B cell (primary cell): ENCODE data around the gene DMXL1. TPM values are rescaled to one million over a fixed set of nuclear protein-coding genes. Genes with fewer than 3 reads are reported as not detected.

Experiments used
- ATAC-seq: fragments of 200-7000 bp; cut with Tn5 transposase; one replicate; pipeline ENCODE4 v1.10.0; 2021; ENCODE audit warnings: low read depth, mild to moderate bottlenecking, moderate number of reproducible peaks, moderate library complexity
- CTCF ChIA-PET: fragments of 350-600 bp; sonication (Branson Sonifier 250); formaldehyde crosslinking; loops from one replicate; lab custom pipeline; 2021; ENCODE audit warnings: antibody characterized with exemption, inconsistent platforms; lab: Charles Lee
- POLR2A ChIA-PET: fragments of 350-600 bp; sonication (Branson Sonifier 250); formaldehyde crosslinking; loops from one replicate; lab custom pipeline; 2021; ENCODE audit warnings: antibody characterized with exemption; lab: Charles Lee
- DNase-seq: peaks from one replicate; pipeline ENCODE4 v3.0.0; 2013
- H2AFZ ChIP-seq: 2 replicates; pipeline ENCODE4 v1.6.1; 2012; ENCODE audit warnings: mild to moderate bottlenecking, low read depth, low read length; ENCODE audit not compliant: insufficient read depth, poor library complexity, severe bottlenecking
- H3K27ac ChIP-seq, 2 donors: 1 replicate in 1 of 2; 2 replicates in 1 of 2; pipeline ENCODE4 v1.5.1; 2012 to 2013; ENCODE audit warnings: low read length in 2 of 2, mild to moderate bottlenecking in 2 of 2, moderate library complexity in 1 of 2
- H3K27me3 ChIP-seq, 4 experiments: fragments of 200-600 bp in 1 of 4; sonication (generic) in 1 of 4; replicated peaks in 1 of 4; 1 replicate in 2 of 4; 2 replicates in 2 of 4; pipeline versions ENCODE4 v1.6.1 to v1.7.0; 2013 to 2016; ENCODE audit warnings: low read length in 3 of 4, mild to moderate bottlenecking in 2 of 4, mixed read lengths in 1 of 4, moderate library complexity in 1 of 4; ENCODE audit not compliant: insufficient read depth in 4 of 4, control insufficient read depth in 3 of 4; ENCODE audit errors: control extremely low read depth in 1 of 4
- H3K36me3 ChIP-seq, 2 experiments: replicated peaks in 1 of 2; 1 replicate in 1 of 2; 2 replicates in 1 of 2; pipeline versions ENCODE4 v1.6.1 to v1.7.1; 2013; ENCODE audit warnings: low read length in 1 of 2; ENCODE audit not compliant: insufficient read depth in 2 of 2, control insufficient read depth in 1 of 2; ENCODE audit errors: control extremely low read depth in 1 of 2, extremely low read depth in 1 of 2
- H3K4me1 ChIP-seq, 2 donors: fragments of 200-600 bp in 1 of 2; sonication (generic) in 1 of 2; 1 replicate in 1 of 2; 2 replicates in 1 of 2; pipeline versions ENCODE4 v1.5.1 to v1.6.1; 2013 to 2017; ENCODE audit warnings: low read length in 2 of 2; ENCODE audit not compliant: control insufficient read depth in 2 of 2, insufficient read depth in 2 of 2
- H3K4me2 ChIP-seq: replicated peaks from 2 replicates; pipeline ENCODE3; 2012; ENCODE audit warnings: mild to moderate bottlenecking, low read depth, low read length; ENCODE audit not compliant: poor library complexity, severe bottlenecking
- H3K4me3 ChIP-seq, 5 experiments: fragments of 200-600 bp in 1 of 5; sonication (generic) in 1 of 5; 1 replicate in 3 of 5; 2 replicates in 2 of 5; pipeline versions ENCODE4 v1.5.1 to v1.7.0; 2011 to 2016; ENCODE audit warnings: low read length in 4 of 5, mild to moderate bottlenecking in 4 of 5, low read depth in 2 of 5, control low read depth in 1 of 5, moderate library complexity in 1 of 5; ENCODE audit not compliant: insufficient read depth in 1 of 5; ENCODE audit errors: control extremely low read depth in 1 of 5, extremely low read depth in 1 of 5
- H3K79me2 ChIP-seq: fragments of 200-600 bp; sonication (generic); one replicate; pipeline ENCODE4 v1.6.0; 2016; ENCODE audit warnings: low read length; ENCODE audit not compliant: control insufficient read depth, insufficient read depth
- H3K9ac ChIP-seq: fragments of 200-600 bp; sonication (generic); 2 replicates; pipeline ENCODE4 v1.6.1; 2017; ENCODE audit warnings: mild to moderate bottlenecking, low read length, moderate library complexity
- H3K9me3 ChIP-seq, 3 donors: one replicate each; pipeline versions ENCODE4 v1.6.1 to v1.7.1; 2013; ENCODE audit warnings: low read length in 2 of 3; ENCODE audit not compliant: control insufficient read depth in 2 of 3, insufficient read depth in 1 of 3; ENCODE audit errors: control extremely low read depth in 1 of 3
- H4K20me1 ChIP-seq: 2 replicates; pipeline ENCODE4 v1.6.0; 2012; ENCODE audit warnings: mild to moderate bottlenecking, low read length; ENCODE audit not compliant: insufficient read depth, control insufficient read depth, poor library complexity, severe bottlenecking
- H3K27ac Mint-ChIP-seq: one replicate; pipeline ENCODE4 v1.8.0; 2021; ENCODE audit warnings: mixed read lengths
- H3K27me3 Mint-ChIP-seq: one replicate; pipeline ENCODE4 v1.8.0; 2021; ENCODE audit warnings: mixed read lengths
- H3K4me1 Mint-ChIP-seq: one replicate; pipeline ENCODE4 v1.8.0; 2021; ENCODE audit warnings: mixed read lengths
- H3K4me3 Mint-ChIP-seq: one replicate; pipeline ENCODE4 v1.8.0; 2021; ENCODE audit warnings: mixed read lengths
- H3K9me3 Mint-ChIP-seq: one replicate; pipeline ENCODE4 v1.8.0; 2022; ENCODE audit warnings: mixed read lengths; ENCODE audit not compliant: insufficient read depth
- CTCF ChIP-seq: fragments of 200-600 bp; IDR thresholded peaks from one replicate; pipeline ENCODE4 v1.8.0; 2022; ENCODE audit warnings: antibody characterized with exemption, mild to moderate bottlenecking
- EZH2 ChIP-seq: IDR thresholded peaks from 2 replicates; pipeline ENCODE4 v1.6.1; 2012; ENCODE audit warnings: borderline replicate concordance, low read depth, mild to moderate bottlenecking, moderate library complexity, low read length; ENCODE audit not compliant: insufficient read depth, poor library complexity, severe bottlenecking
- WGBS: methylation state at CpG from one replicate; pipeline ENCODE4 v1.1.5; 2013; ENCODE audit warnings: missing lambda C conversion rate; ENCODE audit not compliant: insufficient coverage; 5-methylcytosine and 5-hydroxymethylcytosine counted together
- intact Hi-C: fragments of 100-400 bp; cut with micrococcal nuclease; formaldehyde crosslinking; loops from one replicate; pipeline ENCODE4 v1.10.0; 2022
- polyA plus RNA-seq: library from polyadenylated mRNA; depleted of rRNA; stranded (reverse); fragments of >200 nt; gene quantifications from 2 replicates; pipeline ENCODE4 v1.2.3, GENCODE V29; 2012
- total RNA-seq, 2 donors: library from RNA; stranded (reverse); fragments of 120-200 nt in 1 of 2; gene quantifications; 1 replicate in 1 of 2; 2 replicates in 1 of 2; pipeline versions ENCODE4 v1.2.3 to v1.2.4, GENCODE V29; 2013 to 2022

DMXL1 gene
- total and polyA plus RNA-seq, 2 donors (not counting 1 experiment from before 2014, with no cell fraction given) = 37.9 to 129 TPM

GRCh38 chr5:119177226-119177625 lies 106.3 kb downstream of the DMXL1 start:
- TF ChIP-seq CTCF (no peak), EZH2 (no peak)
- WGBS = no CpG with 5 or more reads among the region's 3 CpGs

GRCh38 chr5:119178435-119178834 lies 107.5 kb downstream of the DMXL1 start:
- no peak overlapping the region for H2AFZ ChIP-seq
- peaks cover 14 to 25% of the 10 kb centered on the region in 2 donors for H3K4me1 ChIP-seq
- no CpG with 5 or more reads among the region's 2 CpGs for WGBS
- no peaks in the 10 kb centered on the region for H3K9me3 Mint-ChIP-seq
- peaks cover 15% of the 10 kb centered on the region for H3K79me2 ChIP-seq
- no peaks in the 10 kb centered on the region for H3K9me3 ChIP-seq
- no peaks in the 10 kb centered on the region for H4K20me1 ChIP-seq
- no peak overlapping the region for H3K9ac ChIP-seq
- H3K27me3 Mint-ChIP-seq = no peaks in the 10 kb centered on the region
- H3K4me1 Mint-ChIP-seq = peaks cover 28% of the 10 kb centered on the region
- no peak overlapping the region for H3K4me2 ChIP-seq
- DNase-seq (no peak), ATAC-seq (no peak)
- H3K4me3 ChIP-seq = no peak overlapping the region
- intact Hi-C loops = loop anchor here (5.0 kb wide), 2 partner anchors 106 to 191 kb away; partner anchors contain the start of genes DMXL1 and DTWD2
- H3K27me3 ChIP-seq = no peaks in the 10 kb centered on the region
- no peak overlapping the region for H3K27ac ChIP-seq
- POLR2A ChIA-PET = no interaction called here
- peaks cover 5 to 29% of the 10 kb centered on the region in 2 experiments for H3K36me3 ChIP-seq
- H3K4me3 Mint-ChIP-seq = no peak overlapping the region
- CTCF ChIA-PET = interaction anchor here (1.2 kb wide), 2 partner anchors 9 to 242 kb away, joined by 3 read pairs; no protein-coding TSS in a partner anchor
- TF ChIP-seq CTCF (no peak), EZH2 (no peak)
- H3K27ac Mint-ChIP-seq = no peak overlapping the region

More at GRCh38 chr5:119177226-119177625, 106.3 kb downstream of the DMXL1 start:
- Histone ChIP-seq H3K4me2 (peak overlapping the region; percentile 18), H3K27ac (peak overlapping the region in 1 of 2 donors; percentile 45), H3K36me3 (peaks cover 5 to 32% of the 10 kb centered on the region in 2 experiments), H3K9me3 (no peaks in the 10 kb centered on the region), H3K27me3 (no peaks in the 10 kb centered on the region), H3K4me3 (no peak overlapping the region), H2AFZ (no peak overlapping the region), H3K79me2 (peaks cover 15% of the 10 kb centered on the region), H3K4me1 (peaks cover 14 to 25% of the 10 kb centered on the region in 2 donors), H4K20me1 (no peaks in the 10 kb centered on the region), H3K9ac (no peak overlapping the region)
- ChIA-PET CTCF (interaction anchor here (0.6 to 1.2 kb wide), 4 partner anchors 19 to 244 kb away, joined by 3 to 4 read pairs (median 3); partner anchors contain the start of gene DTWD2), POLR2A (no interaction called here)
- ATAC-seq = peak; percentile 45
- Mint-ChIP-seq H3K27ac (no peak overlapping the region), H3K4me1 (peaks cover 30% of the 10 kb centered on the region), H3K9me3 (no peaks in the 10 kb centered on the region), H3K27me3 (no peaks in the 10 kb centered on the region), H3K4me3 (no peak overlapping the region)
- intact Hi-C loops = loop anchor here (5.0 kb wide), 2 partner anchors 105 to 190 kb away; partner anchors contain the start of genes DMXL1 and DTWD2
- peak; percentile 47 for DNase-seq
